GM19239 (cell line): ENCODE data around the gene ATP8A2.

Source experiments
- DNase-seq: peaks from one replicate; pipeline ENCODE4 v3.0.0; 2011; ENCODE audit warnings: low spot score; ENCODE audit not compliant: insufficient read length
- FAIRE-seq: peaks from 2 replicates; lab custom pipeline; 2011; peaks lifted over from hg19 to GRCh38; lab: Jason Lieb, UNC

The ATP8A2 gene

DNA sequence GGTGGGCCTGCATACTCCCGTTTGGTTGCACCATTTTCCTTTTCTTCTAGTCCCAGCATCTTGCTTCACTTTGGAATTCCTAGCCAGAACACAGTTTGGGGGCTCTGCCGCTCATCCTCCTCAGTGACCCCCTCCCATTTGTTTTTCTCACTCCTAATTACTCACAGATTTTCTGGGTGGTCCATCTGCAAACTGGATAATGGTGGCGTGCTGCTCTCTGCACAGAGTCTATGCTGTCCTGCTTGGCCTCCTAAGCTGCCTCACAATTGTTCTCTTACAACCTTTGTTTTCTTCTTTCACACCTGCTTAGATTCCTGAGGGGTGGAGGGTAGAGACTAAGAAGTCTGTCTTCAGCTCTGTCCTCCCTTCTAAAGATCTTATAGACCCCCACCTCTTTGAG lies 599.3 kb downstream of the ATP8A2 start:
- FAIRE-seq (no peak), DNase-seq (no peak)

DNA sequence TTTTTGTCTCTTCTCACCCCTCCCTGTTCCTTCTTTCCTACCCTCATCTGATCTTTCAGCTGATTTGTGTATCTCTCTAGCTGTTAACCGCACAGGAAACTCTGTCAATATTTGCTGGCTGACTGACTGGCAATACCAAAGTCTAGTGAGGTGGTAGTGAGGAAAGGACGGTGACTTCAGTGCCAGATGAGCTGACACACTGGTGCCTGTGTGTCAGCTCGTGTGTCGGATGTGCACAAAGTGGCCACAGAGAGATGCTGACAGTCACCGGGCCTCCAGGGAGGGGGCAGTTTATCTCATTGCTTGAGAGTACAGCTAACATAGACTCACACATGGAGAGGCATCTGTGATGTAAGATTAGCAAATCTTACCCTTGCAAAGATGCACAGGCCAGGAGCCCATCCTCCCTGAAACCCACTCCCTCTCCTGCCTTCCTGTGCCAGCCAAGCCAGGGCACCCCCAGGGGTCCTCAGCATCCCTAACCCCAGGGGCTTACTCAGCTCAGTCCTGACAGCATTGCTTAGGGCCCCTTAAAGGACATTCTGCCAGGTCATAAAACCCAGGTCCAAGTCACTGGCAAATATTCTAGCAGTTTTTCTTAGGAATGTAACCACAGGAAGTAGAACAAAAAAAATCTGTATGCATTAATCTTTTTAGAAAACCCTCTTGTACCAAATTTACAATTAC lies 599.8 kb downstream of the ATP8A2 start:
- no peak for DNase-seq
- FAIRE-seq = no peak

DNA sequence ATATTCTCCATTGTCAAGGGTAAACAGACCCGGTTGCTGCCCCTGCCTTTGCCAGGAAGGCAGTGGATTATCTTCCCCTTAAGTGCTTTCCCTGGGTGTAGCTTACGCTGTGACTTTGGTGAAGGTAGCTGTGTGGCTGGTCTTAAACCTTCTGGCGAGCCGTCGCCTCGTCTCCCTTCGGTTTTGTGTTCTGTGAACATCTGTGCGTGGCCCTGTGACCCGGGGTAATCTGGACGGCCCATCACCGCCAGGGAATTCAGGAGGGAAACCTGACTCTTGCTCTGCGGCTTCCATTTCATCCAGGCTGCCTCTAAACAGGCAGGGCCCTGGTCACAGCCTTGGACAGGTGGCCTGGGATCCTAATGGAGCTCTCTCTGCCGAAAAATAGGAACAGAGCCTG lies 601.3 kb downstream of the ATP8A2 start:
- DNase-seq (no peak), FAIRE-seq (no peak)

DNA sequence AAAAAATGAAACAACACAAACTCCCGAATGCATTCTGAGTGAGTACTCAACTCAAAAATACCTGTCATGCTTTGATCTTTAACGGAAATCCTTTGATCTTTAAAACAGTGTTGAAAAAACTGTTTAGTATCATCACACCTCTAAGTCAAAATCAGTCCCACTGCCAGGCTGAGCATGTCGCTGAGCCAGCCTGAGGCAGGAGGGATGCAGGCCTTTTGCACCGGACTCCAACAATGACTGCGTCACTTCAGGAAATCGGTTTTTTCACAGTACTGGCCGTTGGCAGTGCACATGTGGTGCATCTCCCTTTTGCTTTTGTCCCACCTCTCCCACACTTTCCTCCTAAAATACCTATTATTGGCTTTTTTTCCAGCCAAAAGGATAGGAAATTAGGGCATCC lies 601.8 kb downstream of the ATP8A2 start:
- FAIRE-seq (no peak), DNase-seq (no peak)

DNA sequence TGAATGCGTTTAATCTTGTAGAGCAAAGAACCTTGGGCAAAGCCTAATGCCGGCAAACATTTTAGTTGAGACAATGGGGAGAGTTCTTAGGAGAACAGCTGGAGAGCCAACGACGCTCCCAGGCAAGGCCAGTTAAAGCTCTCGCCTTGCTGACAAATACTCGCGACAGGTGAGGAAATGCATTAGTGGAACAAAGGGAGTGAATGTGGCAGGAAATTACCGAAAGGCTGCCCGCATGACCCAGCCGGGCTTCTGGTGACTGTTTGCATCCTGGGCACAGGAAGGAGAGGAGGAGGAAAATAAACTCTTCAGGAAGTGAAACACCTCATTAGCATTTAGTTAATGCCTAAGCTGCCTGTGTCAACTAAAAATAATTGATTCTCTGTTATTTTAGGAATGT lies 605.4 kb downstream of the ATP8A2 start:
- FAIRE-seq (no peak), DNase-seq (no peak)

DNA sequence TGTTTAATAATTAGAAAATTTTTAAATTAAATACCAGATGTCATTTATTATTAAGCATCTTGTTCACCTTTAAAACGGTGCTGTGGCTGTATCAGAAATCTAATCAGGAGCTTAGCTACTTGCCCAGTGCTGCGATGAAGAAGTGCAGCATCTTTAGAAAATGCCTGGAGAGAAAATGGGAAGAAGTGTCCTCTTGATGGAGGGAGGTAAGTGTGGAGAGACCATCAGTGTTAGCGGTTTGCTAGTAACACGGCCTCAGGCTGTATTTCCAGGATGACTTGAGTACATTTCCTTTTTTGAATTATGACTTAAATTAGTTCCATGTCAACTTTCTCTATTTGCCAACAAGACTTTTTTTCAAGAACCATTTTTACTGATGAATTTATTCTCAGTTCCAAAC lies 605.9 kb downstream of the ATP8A2 start:
- no peak for FAIRE-seq
- DNase-seq = no peak

DNA sequence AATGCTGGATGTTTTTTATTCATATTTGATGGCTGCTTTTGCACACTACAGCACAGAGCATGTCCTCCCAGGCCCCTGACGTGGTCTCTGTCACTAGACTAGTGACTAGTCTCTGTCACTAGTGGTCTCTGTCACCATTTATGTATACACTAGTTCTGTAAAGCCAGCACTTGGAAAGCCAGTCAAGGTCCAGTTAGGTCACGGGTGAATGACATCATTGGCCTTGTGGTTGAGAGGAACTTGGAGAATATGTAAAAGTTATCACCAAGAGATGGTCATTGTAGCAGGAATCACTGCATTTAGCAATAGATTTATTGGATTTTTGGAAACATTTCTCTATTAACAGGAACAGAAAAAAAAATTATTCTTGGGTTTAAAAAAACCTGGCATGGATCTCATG lies 607.2 kb downstream of the ATP8A2 start:
- DNase-seq (no peak), FAIRE-seq (no peak)

DNA sequence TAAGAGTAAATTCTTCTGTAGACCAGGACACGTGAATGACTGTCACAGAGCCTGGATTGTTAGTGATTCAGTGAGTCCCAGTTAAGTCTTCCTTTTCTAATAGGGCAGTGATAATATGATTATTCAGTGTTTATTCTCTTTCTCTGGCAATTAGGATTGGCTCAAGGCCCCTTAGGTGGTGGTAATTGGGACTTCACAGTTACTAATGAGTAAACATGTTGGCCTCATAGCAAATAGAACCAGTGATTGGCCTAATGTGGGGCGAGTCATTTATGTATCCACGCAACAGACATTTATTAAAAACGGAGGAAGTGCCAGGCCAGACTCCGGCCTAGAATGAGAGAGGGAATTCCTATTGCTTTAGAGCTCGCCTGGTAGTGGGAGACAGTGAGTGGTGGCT lies 607.6 kb downstream of the ATP8A2 start:
- FAIRE-seq (no peak), DNase-seq (no peak)

DNA sequence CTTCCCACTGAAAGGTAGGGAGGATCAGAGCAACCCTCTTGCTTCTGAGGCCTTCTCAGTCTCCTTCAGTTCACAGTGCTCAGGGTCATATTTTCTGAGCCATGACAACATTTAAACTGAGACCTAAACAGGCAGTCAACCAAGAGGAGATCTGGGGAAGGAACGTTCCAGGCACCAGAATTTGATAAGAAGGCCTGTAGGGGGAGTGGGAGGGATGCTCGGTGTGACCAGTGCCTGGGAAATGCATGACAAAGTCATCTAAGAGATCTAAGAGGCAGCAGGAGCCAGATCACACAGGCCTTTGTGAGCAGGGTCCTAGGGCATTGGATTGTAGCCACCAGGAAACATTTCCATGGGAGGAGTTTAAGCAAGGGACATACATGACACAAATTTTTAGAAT lies 608.5 kb downstream of the ATP8A2 start:
- FAIRE-seq (no peak), DNase-seq (no peak)

DNA sequence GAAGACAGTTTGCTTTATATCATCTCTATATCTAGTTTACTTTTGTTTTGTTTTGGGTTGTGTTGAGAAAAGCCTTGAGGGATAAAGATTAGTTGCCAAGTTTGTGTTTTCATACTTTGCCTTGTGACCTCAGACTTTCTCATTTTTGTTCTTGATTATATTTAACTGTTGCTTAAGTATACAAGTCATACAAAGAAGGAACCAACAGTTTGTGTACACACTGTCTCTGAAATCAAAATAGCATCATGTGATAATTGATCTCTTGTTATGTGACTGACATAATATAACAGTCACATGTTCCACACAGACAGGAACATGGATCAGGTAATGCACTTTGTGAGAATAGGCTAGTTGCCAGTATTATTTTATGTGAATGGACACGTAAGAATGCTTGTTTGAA lies 609.3 kb downstream of the ATP8A2 start:
- DNase-seq (no peak), FAIRE-seq (no peak)

DNA sequence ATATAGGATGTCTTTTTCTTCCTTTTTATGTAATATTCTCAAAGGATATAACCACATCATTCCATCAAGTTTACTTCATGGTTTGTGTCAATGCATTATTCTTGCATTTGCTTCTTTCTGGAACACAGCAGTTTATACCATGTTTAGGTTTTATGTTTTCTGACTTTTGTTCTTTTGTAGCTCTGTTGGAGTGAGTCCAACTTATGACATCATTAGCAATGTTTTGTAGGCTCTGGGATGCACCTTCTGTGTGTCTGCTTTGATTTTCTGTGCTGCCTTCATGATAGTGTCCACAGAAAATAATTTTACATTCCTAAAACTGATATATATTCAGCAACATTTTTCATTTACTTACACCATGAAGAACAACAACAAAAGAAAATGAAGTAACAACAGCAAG lies 611.1 kb downstream of the ATP8A2 start:
- no peak for FAIRE-seq
- no peak for DNase-seq

DNA sequence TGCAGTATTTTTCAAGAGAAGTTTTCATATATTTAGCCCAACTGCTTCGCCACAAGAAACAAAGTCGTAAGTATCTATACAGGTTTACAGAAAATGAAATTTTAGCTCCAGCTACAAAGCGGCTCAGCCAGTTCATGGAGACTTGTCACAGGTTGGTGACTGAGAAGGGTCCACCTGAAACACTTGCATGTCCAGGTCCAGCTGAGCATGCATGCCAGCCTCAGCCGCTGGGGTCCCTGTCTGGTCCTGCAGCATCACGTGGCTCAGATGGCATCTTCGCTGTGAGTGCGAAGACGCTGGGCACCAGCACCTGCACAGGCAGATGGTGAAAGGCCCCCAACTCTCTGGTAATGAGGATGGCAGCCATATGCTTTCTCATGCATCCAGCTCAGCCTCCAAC lies 616.2 kb downstream of the ATP8A2 start:
- FAIRE-seq (no peak), DNase-seq (no peak)

DNA sequence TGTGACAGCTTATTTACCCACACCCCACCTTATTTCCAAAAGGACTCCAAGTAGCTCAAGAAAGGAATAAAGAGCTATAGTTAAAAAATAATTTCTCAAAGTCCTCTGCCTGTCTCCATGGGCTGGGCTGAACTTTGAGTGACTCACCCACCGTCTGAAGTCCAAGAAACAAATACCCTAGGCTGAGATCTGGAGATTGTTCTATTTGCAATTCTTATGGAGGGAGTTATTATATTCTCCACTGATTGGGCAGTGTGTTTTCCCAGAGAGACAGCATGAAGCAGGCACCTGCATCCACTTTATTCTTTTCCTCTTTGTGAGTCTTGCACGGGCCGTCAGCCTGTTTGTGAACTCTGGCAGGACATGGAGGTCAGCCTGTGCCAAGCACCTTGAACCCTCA lies 616.9 kb downstream of the ATP8A2 start:
- DNase-seq (no peak), FAIRE-seq (no peak)

DNA sequence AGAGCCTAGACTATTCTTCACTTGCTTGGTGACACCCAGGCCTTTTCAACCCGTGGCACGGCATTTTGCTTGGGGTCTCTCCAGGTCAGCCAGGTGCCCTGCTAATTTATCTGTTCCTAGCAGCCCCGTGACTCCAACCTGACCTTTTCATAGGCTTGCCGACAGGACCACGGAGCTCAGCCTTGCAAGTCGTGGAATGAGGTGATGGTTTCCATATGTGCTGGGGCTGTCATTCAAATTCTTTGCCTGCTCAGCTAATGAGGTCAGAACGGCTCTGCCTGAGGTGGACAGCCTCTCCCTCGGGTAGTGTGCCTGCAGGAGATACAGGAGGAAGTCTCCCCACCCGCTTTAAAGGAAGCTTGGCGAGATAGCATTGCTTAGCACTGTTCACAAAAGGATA lies 619.0 kb downstream of the ATP8A2 start:
- FAIRE-seq (no peak), DNase-seq (no peak)

DNA sequence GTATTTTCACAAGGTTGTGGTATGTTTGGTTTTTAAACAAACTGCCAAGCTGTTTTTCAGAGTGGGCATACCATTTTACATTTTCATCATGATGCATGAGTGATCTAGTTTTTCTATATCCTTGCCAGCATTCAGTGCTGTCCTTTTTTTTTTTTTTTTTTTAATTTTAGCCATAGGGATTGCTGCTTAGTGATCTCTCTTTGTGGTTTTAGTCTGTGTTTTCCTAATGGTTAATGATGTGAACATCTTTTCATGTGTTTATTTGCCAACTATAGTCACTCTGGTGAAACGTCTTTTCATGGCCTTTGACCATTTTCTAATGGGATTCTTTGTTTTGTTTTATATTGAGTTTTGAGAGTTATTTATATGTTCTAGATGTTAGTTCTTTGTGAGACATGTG lies 620.3 kb downstream of the ATP8A2 start:
- DNase-seq (no peak), FAIRE-seq (no peak)

DNA sequence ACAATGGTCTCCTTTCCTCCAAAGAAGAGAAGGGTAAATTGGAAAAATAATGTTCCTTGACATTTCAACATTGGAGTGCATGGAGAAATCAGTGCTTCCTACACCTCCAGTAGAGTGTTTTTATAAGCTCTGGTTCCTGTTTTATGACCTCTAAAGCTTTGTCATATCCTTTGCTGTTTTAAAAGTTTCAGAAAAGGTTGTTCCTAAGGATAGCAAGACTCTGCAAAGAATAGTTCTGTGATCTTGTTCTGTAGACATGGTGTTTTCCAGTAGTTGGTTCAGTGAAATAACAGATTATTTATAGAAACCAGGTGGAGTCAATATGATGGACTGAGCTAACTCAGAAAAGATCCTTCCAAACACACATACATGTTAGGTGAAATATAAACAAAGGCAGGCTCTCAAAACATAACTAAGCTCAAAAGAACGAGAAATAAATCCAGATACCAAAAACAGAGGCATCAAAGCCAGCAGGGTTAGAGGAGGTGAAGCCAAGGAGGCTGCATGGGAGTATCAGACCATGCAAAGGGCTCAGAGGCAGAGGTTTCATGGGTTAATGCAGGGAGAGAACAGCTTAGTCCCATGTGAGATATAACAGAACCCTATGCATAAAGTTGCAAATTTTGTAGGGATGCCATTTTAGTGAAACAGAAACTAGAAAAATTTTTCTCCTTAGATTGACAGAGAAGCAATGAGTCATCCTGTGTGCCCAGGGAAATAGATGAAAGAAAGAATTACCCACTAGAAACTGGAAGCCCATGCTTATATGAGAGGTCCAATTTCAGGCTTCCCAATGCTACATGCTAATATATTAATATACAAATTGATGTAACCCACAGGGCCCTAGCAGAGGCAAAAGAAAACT lies 635.7 kb downstream of the ATP8A2 start:
- FAIRE-seq = no peak
- no peak for DNase-seq

DNA sequence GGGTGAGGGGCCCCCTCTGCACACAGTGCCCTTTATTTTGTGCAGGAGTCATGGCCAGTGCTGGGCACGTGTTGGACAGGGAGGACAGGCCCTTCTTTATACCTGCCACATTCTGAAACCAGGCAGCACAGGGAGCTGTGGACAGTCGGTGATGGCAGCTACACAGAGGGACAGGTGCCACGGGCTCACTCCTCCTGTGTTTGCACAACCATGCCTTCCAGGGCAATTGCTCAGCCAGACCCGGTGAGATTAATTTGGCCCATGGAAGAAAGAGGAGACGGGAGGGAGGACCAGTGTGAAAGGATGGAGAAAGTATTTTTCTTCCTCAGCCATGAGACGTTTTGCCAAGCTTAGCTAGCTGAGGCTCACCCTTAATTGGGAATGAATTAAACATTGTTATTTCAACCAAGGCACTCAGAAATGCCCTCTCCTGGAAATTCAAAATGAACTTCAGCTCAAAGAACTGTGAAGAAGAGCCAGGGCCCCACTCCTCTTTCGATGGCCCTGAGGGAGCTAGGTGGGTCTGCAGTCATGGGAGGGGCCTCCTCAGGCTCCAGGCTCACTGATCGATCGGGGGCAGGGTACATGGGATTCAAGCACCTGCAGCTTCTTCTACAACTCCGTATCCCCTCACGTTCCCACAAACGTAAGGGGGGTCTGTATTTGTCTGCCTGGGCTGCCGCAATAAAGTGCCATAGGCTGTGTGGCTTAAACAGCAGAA lies 638.9 kb downstream of the ATP8A2 start:
- no peak for FAIRE-seq
- DNase-seq = no peak

DNA sequence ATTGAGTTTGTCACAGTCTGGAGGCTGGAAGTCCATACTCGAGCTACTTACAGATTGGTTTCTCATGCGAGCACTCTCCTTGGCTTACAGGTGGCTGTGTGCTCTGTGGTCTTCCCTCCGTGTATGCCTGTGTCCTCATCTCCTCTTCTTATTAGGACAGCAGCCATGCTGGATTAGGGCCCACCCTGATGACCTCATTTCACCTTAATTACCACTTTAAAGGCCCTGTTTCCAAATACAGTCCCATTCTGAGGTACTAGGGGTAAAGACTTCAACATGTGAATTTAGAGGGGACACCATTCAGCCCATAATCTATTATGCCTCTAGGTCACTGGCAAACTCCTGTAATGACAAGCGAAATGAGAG lies 639.4 kb downstream of the ATP8A2 start:
- FAIRE-seq (no peak), DNase-seq (no peak)

DNA sequence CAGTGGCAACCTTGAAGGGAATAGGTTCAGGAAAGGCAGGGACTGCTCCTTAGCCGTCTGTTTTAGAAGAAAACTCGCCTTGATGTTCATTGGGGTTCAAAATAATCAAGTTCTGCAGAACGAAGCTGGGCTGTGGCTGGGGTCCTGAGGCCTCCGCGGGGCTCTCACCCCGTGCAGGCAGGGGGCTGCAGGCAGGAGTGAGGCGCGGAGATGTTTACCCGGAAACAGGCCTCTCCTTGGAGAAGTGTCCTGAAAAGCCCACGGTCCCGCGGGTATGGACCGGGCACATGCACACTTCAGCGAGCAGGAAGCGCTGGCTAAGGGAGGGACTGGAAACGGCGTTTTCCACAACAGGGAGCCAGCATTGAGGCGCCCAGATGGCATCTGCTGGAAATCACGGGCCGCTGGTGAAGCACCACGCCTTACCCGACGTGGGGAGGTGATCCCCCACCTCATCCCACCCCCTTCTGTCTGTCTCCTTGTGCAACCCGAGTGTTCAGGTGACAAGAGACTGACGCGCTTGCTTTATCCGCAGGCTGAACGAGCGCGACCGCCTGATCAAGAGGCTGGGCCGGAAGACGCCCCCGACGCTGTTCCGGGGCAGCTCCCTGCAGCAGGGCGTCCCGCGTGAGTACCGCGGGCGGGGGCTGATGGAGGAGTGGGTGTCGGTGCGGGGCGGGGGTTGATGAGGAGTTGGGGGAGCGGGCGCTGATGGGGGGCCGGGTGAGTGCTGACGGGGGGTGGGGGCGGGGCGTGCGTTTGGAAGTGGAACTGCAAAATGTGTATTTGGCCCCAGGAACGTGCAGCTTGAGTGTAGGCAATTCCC lies 640.4 kb downstream of the ATP8A2 start:
- DNase-seq = no peak
- FAIRE-seq = no peak

DNA sequence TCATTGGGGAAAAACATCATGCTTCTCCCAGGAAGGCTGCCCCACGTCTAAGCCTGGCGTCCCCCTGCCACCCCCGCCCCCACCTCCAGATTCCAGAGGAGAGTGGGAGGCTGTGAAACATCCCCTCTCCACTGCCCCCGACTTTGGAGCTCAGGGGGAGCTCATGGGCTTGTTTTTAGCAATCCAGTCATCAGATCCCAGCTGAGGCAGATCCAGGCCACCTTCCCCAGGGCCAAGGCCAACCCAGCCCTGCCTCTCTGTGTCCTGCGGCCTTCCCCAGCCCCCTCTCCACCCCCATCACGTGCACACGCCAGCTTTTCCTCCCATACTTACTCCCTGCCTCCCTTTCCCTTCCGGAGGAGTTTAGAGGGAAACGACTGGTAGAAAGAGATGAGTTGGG lies 641.2 kb downstream of the ATP8A2 start:
- FAIRE-seq = no peak
- no peak for DNase-seq
